Keratinocyte (primary cell): ENCODE results near the gene PHACTR2. TPM values are rescaled to one million over a fixed set of nuclear protein-coding genes. Genes with fewer than 3 reads are reported as not detected.

Experiments
- DNase-seq: peaks from one replicate; pipeline ENCODE4 v3.0.0-alpha.2; 2011; ENCODE audit warnings: low read depth, missing footprints, low spot score
- FAIRE-seq: peaks from 2 replicates; lab custom pipeline; 2011; peaks lifted over from hg19 to GRCh38; lab: Jason Lieb, UNC
- H2AFZ ChIP-seq: 2 replicates; pipeline ENCODE4 v1.6.0; 2012; ENCODE audit warnings: low read length, control low read depth, inconsistent platforms; ENCODE audit not compliant: control insufficient read depth
- H3K27ac ChIP-seq: 2 replicates; pipeline ENCODE4 v1.5.1; 2011; ENCODE audit warnings: low read length; ENCODE audit not compliant: control insufficient read depth, insufficient read depth
- H3K27me3 ChIP-seq: 3 replicates; pipeline ENCODE4 v1.6.0; 2011; ENCODE audit warnings: low read length; ENCODE audit not compliant: control insufficient read depth, insufficient read depth; ENCODE audit errors: extremely low read depth
- H3K36me3 ChIP-seq, 2 experiments: 2 replicates in 1 of 2; 3 replicates in 1 of 2; pipeline ENCODE4 v1.5.1; 2011; ENCODE audit warnings: low read length in 2 of 2, mild to moderate bottlenecking in 1 of 2; ENCODE audit not compliant: control insufficient read depth in 2 of 2, insufficient read depth in 2 of 2; ENCODE audit errors: extremely low read depth in 1 of 2
- H3K4me1 ChIP-seq: 3 replicates; pipeline ENCODE4 v1.5.1; 2011; ENCODE audit warnings: low read length; ENCODE audit not compliant: control insufficient read depth, insufficient read depth; ENCODE audit errors: extremely low read depth
- H3K4me2 ChIP-seq: 3 replicates; pipeline ENCODE4 v1.6.0; 2011; ENCODE audit warnings: low read depth, low read length; ENCODE audit not compliant: control insufficient read depth, insufficient read depth; ENCODE audit errors: extremely low read depth
- H3K4me3 ChIP-seq, 3 experiments: fragments of 200-600 bp in 1 of 3; sonication (generic) in 1 of 3; 2 replicates in 2 of 3; 3 replicates in 1 of 3; pipeline ENCODE4 v1.5.1; 2011 to 2016; ENCODE audit warnings: low read length in 3 of 3, mild to moderate bottlenecking in 3 of 3, control low read depth in 2 of 3, inconsistent platforms in 1 of 3, low read depth in 1 of 3, mixed read lengths in 1 of 3, mixed run types in 1 of 3, moderate library complexity in 1 of 3; ENCODE audit not compliant: control insufficient read depth in 2 of 3, insufficient read depth in 2 of 3; ENCODE audit errors: extremely low read depth in 1 of 3
- H3K79me2 ChIP-seq: 2 replicates; pipeline ENCODE4 v1.6.0; 2012; ENCODE audit warnings: low read length; ENCODE audit not compliant: control insufficient read depth, insufficient read depth
- H3K9ac ChIP-seq: 3 replicates; pipeline ENCODE4 v1.6.0; 2011; ENCODE audit warnings: low read length; ENCODE audit not compliant: control insufficient read depth, insufficient read depth; ENCODE audit errors: extremely low read depth
- H3K9me1 ChIP-seq: 3 replicates; pipeline ENCODE4 v1.6.0; 2011; ENCODE audit warnings: low read length; ENCODE audit not compliant: control insufficient read depth, insufficient read depth; ENCODE audit errors: extremely low read depth
- H3K9me3 ChIP-seq: 2 replicates; pipeline ENCODE4 v1.5.1; 2012; ENCODE audit warnings: low read depth, low read length; ENCODE audit not compliant: control insufficient read depth
- H4K20me1 ChIP-seq: 3 replicates; pipeline ENCODE4 v1.6.0; 2011; ENCODE audit warnings: low read length; ENCODE audit not compliant: control insufficient read depth, insufficient read depth; ENCODE audit errors: extremely low read depth
- CTCF ChIP-seq, 3 experiments: IDR thresholded peaks in 1 of 3; conservative IDR thresholded peaks in 1 of 3; optimal IDR thresholded peaks in 1 of 3; 2 replicates in 2 of 3; 3 replicates in 1 of 3; pipeline versions ENCODE3 to v1.5.1; 2011; ENCODE audit warnings: low read length in 3 of 3, mild to moderate bottlenecking in 3 of 3, moderate library complexity in 2 of 3, control low read depth in 1 of 3, inconsistent platforms in 1 of 3; ENCODE audit not compliant: insufficient read depth in 2 of 3; ENCODE audit errors: extremely low read depth in 1 of 3
- EZH2 ChIP-seq: IDR thresholded peaks from one replicate; pipeline ENCODE4 v1.6.1; 2012; ENCODE audit warnings: inconsistent platforms, mild to moderate bottlenecking, low read length, moderate library complexity
- dilution Hi-C: fragments of 300-500 bp; cut with MboI; formaldehyde crosslinking; loops from one replicate; pipeline ENCODE4 v1.7.0; 2020; ENCODE audit warnings: low sequenced_read_pairs; ENCODE audit not compliant: extremely low pct_ligation_motif_present
- polyA plus RNA-seq, 5 experiments: library from polyadenylated mRNA; depleted of rRNA in 3 of 5; stranded (reverse) in 3 of 5; stranded (forward) in 1 of 5; unstranded in 1 of 5; fragments of >200 nt; gene quantifications; 1 replicate in 1 of 5; 2 replicates in 3 of 5; 3 replicates in 1 of 5; pipeline versions ENCODE4 v1.2.1 to v1.2.3, GENCODE V29; 2011 to 2012; ENCODE audit warnings: missing spikeins in 2 of 5, low read depth in 1 of 5, low replicate concordance in 1 of 5

The PHACTR2 gene
- polyA plus RNA-seq, 1 donor (not counting 4 experiments of a cell fraction or from before 2014, with no cell fraction given) = 9.4 TPM

GRCh38 chr6:143700684-143701348, 23.1 kb downstream of the PHACTR2 start:
- peaks cover 4% of the 10 kb centered on the region for H4K20me1 ChIP-seq
- no peak overlapping the region for H3K4me3 ChIP-seq
- FAIRE-seq (no peak), DNase-seq (no peak)
- no peak overlapping the region for H3K9ac ChIP-seq
- no peaks in the 10 kb centered on the region for H3K36me3 ChIP-seq
- no peaks in the 10 kb centered on the region for H3K9me1 ChIP-seq
- no peak overlapping the region for H3K27ac ChIP-seq
- H3K27me3 ChIP-seq = no peaks in the 10 kb centered on the region
- dilution Hi-C loops = no loop called here
- no peaks in the 10 kb centered on the region for H3K9me3 ChIP-seq
- no peak for TF ChIP-seq CTCF (optimal IDR thresholded peaks at IDR 0.05 in 1 of 3, IDR thresholded peaks at IDR 0.05 in 1 of 3, conservative IDR thresholded peaks at IDR 0.05 in 1 of 3; ENCODE audit: extremely low read depth in 1 of 3, insufficient read depth in 2 of 3, low read length in 3 of 3)
- no peak for TF ChIP-seq EZH2
- no peak overlapping the region for H2AFZ ChIP-seq
- peaks cover 8% of the 10 kb centered on the region for H3K79me2 ChIP-seq
- no peak overlapping the region for H3K4me2 ChIP-seq
- no peaks in the 10 kb centered on the region for H3K4me1 ChIP-seq

DNA sequence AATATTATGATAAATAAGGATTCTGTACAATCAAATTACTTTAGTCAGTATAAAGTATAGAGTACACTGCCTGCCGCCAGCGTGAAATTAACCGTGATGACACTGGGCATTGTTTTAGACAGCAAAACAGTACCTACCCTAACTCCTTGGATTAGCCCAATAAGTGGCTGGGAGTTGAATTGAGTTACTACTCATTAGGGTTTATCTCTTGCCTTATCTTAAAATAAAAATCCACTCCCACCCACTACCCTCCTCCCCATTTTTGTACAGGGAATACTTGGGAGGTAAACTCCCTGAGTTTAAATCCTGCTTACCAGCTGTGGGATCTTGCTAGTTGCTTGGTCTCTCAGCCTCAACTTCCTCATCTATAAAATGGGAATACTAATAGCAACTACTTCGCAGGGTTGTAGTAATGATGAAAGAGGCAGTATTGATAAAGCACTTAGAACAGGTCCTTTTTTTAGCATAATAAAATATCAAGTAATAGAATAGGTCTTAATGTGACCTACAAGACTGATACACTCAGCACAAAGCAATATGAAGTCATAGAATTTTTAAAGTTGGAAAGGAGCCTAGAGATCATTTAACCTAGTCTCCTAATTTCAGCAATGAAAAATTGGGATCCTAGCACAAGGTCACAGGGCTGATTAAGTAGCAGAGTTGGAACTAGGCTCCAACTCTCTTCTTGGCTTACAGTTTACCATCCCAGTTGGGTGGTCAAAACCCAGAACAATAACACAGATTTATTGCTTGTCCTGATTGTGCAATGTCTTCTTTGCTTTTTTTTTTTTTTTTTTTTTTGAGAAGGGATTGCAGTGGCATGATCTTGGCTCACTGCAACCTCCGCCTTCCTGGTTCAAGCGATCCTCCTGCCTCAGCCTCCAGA, 23.8 kb downstream of the PHACTR2 start:
- dilution Hi-C loops = no loop called here
- FAIRE-seq = no peak
- no peak overlapping the region for H3K4me3 ChIP-seq
- TF ChIP-seq EZH2 (no peak), CTCF (optimal IDR thresholded peaks at IDR 0.05 in 1 of 3, IDR thresholded peaks at IDR 0.05 in 1 of 3, conservative IDR thresholded peaks at IDR 0.05 in 1 of 3; ENCODE audit: extremely low read depth in 1 of 3, insufficient read depth in 2 of 3, low read length in 3 of 3) (no peak)
- H3K4me2 ChIP-seq = no peak overlapping the region
- no peak for DNase-seq
- no peak overlapping the region for H2AFZ ChIP-seq
- no peak overlapping the region for H3K9ac ChIP-seq
- H3K36me3 ChIP-seq = no peaks in the 10 kb centered on the region
- H3K79me2 ChIP-seq = peaks cover 10% of the 10 kb centered on the region
- H3K27me3 ChIP-seq = no peaks in the 10 kb centered on the region
- no peaks in the 10 kb centered on the region for H3K9me1 ChIP-seq
- no peaks in the 10 kb centered on the region for H3K4me1 ChIP-seq
- H4K20me1 ChIP-seq = peaks cover 4% of the 10 kb centered on the region
- H3K9me3 ChIP-seq = no peaks in the 10 kb centered on the region
- no peak overlapping the region for H3K27ac ChIP-seq
